SK-N-SH treated with all-trans-retinoic acid at 6 μM for 48 hours (cell line): ENCODE data around the gene ANKS1A.

Source experiments
- ATAC-seq: fragments of 200-7000 bp; cut with Tn5 transposase; 3 replicates; pipeline ENCODE4 v1.9.1; 2020; ENCODE audit warnings: mild to moderate bottlenecking, moderate library complexity
- ARNTL ChIP-seq: fragments of 450-650 bp; formaldehyde crosslinking; IDR thresholded peaks from 2 replicates; pipeline ENCODE4 v1.5.0; 2020; ENCODE audit warnings: low read depth, mild to moderate bottlenecking, moderate library complexity, borderline replicate concordance
- BACH2 ChIP-seq: fragments of 250-450 bp; sonication (Bioruptor Pico); IDR thresholded peaks from 2 replicates; pipeline ENCODE4 v1.9.0; 2021; ENCODE audit warnings: mild to moderate bottlenecking, borderline replicate concordance
- CREB5 ChIP-seq: fragments of 250-450 bp; sonication (Bioruptor Pico); IDR thresholded peaks from 2 replicates; pipeline ENCODE4 v1.5.1; 2020; ENCODE audit warnings: low read depth, mild to moderate bottlenecking, moderate library complexity
- CSRNP3 ChIP-seq: fragments of 250-450 bp; sonication (Bioruptor Pico); IDR thresholded peaks from 2 replicates; pipeline ENCODE4 v1.5.1; 2021; ENCODE audit warnings: mild to moderate bottlenecking, moderate library complexity
- ESRRG ChIP-seq: fragments of 250-450 bp; sonication (Bioruptor Pico); IDR thresholded peaks from 2 replicates; pipeline ENCODE4 v1.6.1; 2021; ENCODE audit warnings: mild to moderate bottlenecking
- GLIS3 ChIP-seq: fragments of 250-450 bp; sonication (Bioruptor Pico); IDR thresholded peaks from 2 replicates; pipeline ENCODE4 v1.5.0; 2020; ENCODE audit warnings: mild to moderate bottlenecking, moderate library complexity
- ISL1 ChIP-seq: fragments of 250-450 bp; sonication (Bioruptor Pico); IDR thresholded peaks from 2 replicates; pipeline ENCODE4 v2.1.2; 2022; ENCODE audit warnings: mild to moderate bottlenecking, moderate library complexity
- OSR1 ChIP-seq: fragments of 250-450 bp; sonication (Bioruptor Pico); IDR thresholded peaks from 2 replicates; pipeline ENCODE4 v1.8.0; 2022; ENCODE audit warnings: moderate library complexity, mild to moderate bottlenecking, inconsistent platforms
- POU6F1 ChIP-seq: fragments of 250-450 bp; sonication (Bioruptor Pico); IDR thresholded peaks from 2 replicates; pipeline ENCODE4 v1.8.0; 2021; ENCODE audit warnings: low read depth, mild to moderate bottlenecking, moderate library complexity, borderline replicate concordance
- PPARA ChIP-seq: fragments of 250-450 bp; sonication (Bioruptor Pico); IDR thresholded peaks from 2 replicates; pipeline ENCODE4 v1.5.0; 2020; ENCODE audit warnings: mild to moderate bottlenecking, borderline replicate concordance
- RARB ChIP-seq: fragments of 250-450 bp; sonication (Bioruptor Pico); IDR thresholded peaks from 2 replicates; pipeline ENCODE4 v1.8.0; 2021; ENCODE audit warnings: mild to moderate bottlenecking, moderate library complexity
- SNAI2 ChIP-seq: fragments of 250-450 bp; sonication (Bioruptor Pico); IDR thresholded peaks from 2 replicates; pipeline ENCODE4 v1.5.0; 2020; ENCODE audit warnings: mild to moderate bottlenecking, moderate library complexity
- TCF4 ChIP-seq: fragments of 250-450 bp; sonication (Bioruptor Pico); IDR thresholded peaks from 2 replicates; pipeline ENCODE4 v1.8.0; 2021; ENCODE audit warnings: mild to moderate bottlenecking, moderate library complexity, borderline replicate concordance
- TOX ChIP-seq: fragments of 250-450 bp; sonication (Bioruptor Pico); IDR thresholded peaks from 2 replicates; pipeline ENCODE4 v1.8.0; 2021; ENCODE audit warnings: mild to moderate bottlenecking, moderate library complexity, borderline replicate concordance
- TSHZ2 ChIP-seq: fragments of 250-450 bp; sonication (Bioruptor Pico); IDR thresholded peaks from 2 replicates; pipeline ENCODE4 v1.5.0; 2020; ENCODE audit warnings: mild to moderate bottlenecking, moderate library complexity
- ZC3H10 ChIP-seq: fragments of 250-450 bp; sonication (Bioruptor Pico); IDR thresholded peaks from 2 replicates; pipeline ENCODE4 v1.5.1; 2021; ENCODE audit warnings: mild to moderate bottlenecking, moderate library complexity
- ZFP3 ChIP-seq: fragments of 250-450 bp; sonication (Bioruptor Pico); IDR thresholded peaks from 2 replicates; pipeline ENCODE4 v1.5.0; 2020; ENCODE audit warnings: mild to moderate bottlenecking, moderate library complexity
- ZFP30 ChIP-seq: fragments of 450-650 bp; formaldehyde crosslinking; IDR thresholded peaks from 2 replicates; pipeline ENCODE4 v1.5.0; 2022; ENCODE audit warnings: mild to moderate bottlenecking, moderate library complexity
- ZNF70 ChIP-seq: fragments of 450-650 bp; formaldehyde crosslinking; IDR thresholded peaks from 2 replicates; pipeline ENCODE4 v1.5.0; 2020; ENCODE audit warnings: mild to moderate bottlenecking, moderate library complexity
- ZNF8 ChIP-seq: fragments of 450-650 bp; formaldehyde crosslinking; IDR thresholded peaks from 2 replicates; pipeline ENCODE4 v1.5.0; 2020; ENCODE audit warnings: mild to moderate bottlenecking, moderate library complexity
- TF ChIP-seq, protein P1 (sequence below): fragments of 250-450 bp; sonication (Bioruptor Pico); IDR thresholded peaks from 2 replicates; pipeline ENCODE4 v1.8.0; 2020; ENCODE audit warnings: mild to moderate bottlenecking, moderate library complexity, borderline replicate concordance

Gene ANKS1A

DNA sequence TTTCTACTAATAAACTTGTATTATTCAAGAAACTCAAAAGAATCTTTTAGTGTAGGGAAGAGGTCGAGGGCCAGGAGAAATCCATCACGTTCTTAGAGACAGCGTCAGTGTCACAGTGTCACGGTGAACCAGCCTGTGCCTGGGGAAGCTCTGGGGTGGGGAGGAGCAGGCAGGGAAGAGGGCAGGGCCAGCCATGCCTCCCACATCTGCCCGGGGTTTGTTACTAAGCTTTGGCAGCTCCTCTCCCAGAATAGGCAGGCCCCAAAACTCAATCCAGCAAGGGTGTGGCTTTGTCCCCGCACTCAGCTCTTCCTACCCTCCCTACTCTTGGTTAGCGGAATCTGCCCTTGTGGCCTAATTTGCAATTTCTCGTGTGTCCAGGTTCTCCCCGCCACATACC is 179.2 kb downstream of the ANKS1A start:
- no peak for TF ChIP-seq ZFP3 (CRISPR knock-in tag)
- no peak for TF ChIP-seq PPARA (CRISPR knock-in tag)
- TF ChIP-seq RARB (CRISPR knock-in tag) = no peak
- TF ChIP-seq ZFP30 = no peak
- TF ChIP-seq ISL1 (CRISPR knock-in tag) = no peak
- TF ChIP-seq GLIS3 = no peak
- no peak for ATAC-seq

DNA sequence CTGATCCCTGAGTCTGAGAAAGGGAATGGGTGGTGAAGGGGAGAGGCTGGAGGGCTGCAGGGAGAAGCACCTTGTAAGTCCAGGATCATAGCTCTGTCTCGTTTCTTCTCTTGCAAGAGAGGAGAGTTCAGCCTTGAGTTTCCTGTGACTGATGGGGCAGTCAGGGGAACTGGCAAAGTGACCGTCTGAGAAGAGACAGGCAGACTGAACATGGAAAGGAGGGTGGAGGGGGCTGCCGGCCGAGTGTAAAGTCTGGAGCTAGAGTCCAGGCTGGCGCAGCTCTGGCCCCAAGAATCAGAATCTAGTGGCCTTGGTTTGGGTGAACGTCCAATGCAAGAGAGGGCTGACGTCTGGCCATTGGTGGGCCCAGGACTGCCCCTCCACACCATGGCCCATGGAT is 179.6 kb downstream of the ANKS1A start:
- no peak for TF ChIP-seq ESRRG (CRISPR knock-in tag)
- TF ChIP-seq ARNTL (CRISPR knock-in tag) = no peak
- no peak for TF ChIP-seq POU6F1 (CRISPR knock-in tag)
- no peak for ATAC-seq

- no peak for ATAC-seq
- no peak for TF ChIP-seq POU6F1 (CRISPR knock-in tag)
- TF ChIP-seq TOX (CRISPR knock-in tag) = no peak
- TF ChIP-seq CSRNP3 (CRISPR knock-in tag) = no peak
- TF ChIP-seq ZNF70 (CRISPR knock-in tag) = no peak
- TF ChIP-seq RARB (CRISPR knock-in tag) = no peak
- TF ChIP-seq TSHZ2 = no peak
- no peak for TF ChIP-seq ZFP3 (CRISPR knock-in tag)
- TF ChIP-seq CREB5 (CRISPR knock-in tag) = no peak
- TF ChIP-seq TCF4 (CRISPR knock-in tag) = no peak
- no peak for TF ChIP-seq ZFP30
- TF ChIP-seq ZC3H10 = no peak
- TF ChIP-seq ISL1 (CRISPR knock-in tag) = no peak
- TF ChIP-seq SNAI2 = no peak
- TF ChIP-seq PPARA (CRISPR knock-in tag) = no peak
- no peak for TF ChIP-seq ZNF8 (CRISPR knock-in tag)
- no peak for TF ChIP-seq BACH2
- TF ChIP-seq, protein P1, sequence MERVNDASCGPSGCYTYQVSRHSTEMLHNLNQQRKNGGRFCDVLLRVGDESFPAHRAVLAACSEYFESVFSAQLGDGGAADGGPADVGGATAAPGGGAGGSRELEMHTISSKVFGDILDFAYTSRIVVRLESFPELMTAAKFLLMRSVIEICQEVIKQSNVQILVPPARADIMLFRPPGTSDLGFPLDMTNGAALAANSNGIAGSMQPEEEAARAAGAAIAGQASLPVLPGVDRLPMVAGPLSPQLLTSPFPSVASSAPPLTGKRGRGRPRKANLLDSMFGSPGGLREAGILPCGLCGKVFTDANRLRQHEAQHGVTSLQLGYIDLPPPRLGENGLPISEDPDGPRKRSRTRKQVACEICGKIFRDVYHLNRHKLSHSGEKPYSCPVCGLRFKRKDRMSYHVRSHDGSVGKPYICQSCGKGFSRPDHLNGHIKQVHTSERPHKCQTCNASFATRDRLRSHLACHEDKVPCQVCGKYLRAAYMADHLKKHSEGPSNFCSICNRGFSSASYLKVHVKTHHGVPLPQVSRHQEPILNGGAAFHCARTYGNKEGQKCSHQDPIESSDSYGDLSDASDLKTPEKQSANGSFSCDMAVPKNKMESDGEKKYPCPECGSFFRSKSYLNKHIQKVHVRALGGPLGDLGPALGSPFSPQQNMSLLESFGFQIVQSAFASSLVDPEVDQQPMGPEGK (CRISPR knock-in tag) = no peak
- TF ChIP-seq OSR1 (CRISPR knock-in tag) = no peak
- no peak for TF ChIP-seq ARNTL (CRISPR knock-in tag)
These were observed 180.2 kb downstream of the ANKS1A start for GRCh38 chr6:35069262-35069661.
